ENCODE results near the gene CHRNB4.

DNA sequence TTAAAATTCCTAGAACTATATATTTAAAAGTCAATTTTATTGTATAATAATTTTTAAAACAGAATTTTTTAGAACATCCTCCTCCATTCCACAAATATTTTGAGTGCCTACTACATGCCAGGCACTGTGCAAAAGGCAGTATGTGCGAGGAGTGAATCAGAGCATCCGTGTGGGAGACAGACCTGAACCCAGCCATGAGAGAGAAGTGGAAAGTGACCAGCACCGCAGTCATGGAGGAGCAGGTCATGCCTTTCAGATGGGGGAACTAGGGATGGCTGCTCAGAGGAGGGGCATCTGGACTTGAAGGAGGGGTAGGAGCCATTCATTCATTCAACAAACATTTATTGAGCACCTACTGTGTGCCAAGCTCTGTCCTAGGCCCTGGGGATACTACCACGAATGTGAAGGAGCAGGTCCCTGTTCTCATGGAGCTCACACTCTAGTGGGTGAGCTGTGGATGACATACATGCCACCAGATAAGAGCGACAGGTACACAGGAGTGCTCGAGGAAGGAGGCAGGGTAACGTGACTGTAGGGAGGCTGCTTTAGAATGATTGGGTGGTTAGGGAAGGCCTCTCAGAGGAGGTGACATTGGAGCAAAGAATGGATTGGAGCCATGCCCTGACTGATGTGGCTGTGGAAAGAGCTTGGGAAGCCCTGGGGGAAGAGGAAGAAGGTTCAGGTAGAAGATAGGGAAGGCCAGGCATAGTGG lies 17.1 kb downstream of the CHRNB4 start:
- TF ChIP-seq, protein P1, sequence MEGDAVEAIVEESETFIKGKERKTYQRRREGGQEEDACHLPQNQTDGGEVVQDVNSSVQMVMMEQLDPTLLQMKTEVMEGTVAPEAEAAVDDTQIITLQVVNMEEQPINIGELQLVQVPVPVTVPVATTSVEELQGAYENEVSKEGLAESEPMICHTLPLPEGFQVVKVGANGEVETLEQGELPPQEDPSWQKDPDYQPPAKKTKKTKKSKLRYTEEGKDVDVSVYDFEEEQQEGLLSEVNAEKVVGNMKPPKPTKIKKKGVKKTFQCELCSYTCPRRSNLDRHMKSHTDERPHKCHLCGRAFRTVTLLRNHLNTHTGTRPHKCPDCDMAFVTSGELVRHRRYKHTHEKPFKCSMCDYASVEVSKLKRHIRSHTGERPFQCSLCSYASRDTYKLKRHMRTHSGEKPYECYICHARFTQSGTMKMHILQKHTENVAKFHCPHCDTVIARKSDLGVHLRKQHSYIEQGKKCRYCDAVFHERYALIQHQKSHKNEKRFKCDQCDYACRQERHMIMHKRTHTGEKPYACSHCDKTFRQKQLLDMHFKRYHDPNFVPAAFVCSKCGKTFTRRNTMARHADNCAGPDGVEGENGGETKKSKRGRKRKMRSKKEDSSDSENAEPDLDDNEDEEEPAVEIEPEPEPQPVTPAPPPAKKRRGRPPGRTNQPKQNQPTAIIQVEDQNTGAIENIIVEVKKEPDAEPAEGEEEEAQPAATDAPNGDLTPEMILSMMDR (IDR thresholded peaks at IDR 0.05), result no peak
- no peak for TF ChIP-seq ZFX (IDR thresholded peaks at IDR 0.05; ENCODE audit: borderline replicate concordance)
